SU-DHL-6 (cell line): Measurements from ENCODE around the gene ZFHX2.

Source experiments
- CTCF ChIP-seq: fragments of 200-600 bp; sonication (generic); IDR thresholded peaks from one replicate; pipeline ENCODE4 v1.5.1; 2017; ENCODE audit warnings: antibody characterized with exemption, mild to moderate bottlenecking, low read length, moderate library complexity; ENCODE audit not compliant: insufficient read depth, poor library complexity, severe bottlenecking
- EZH2phosphoT487 ChIP-seq: fragments of 200-600 bp; sonication (generic), shearing (Covaris generic); conservative IDR thresholded peaks from 2 replicates; pipeline ENCODE4 v1.6.1; 2018; ENCODE audit warnings: mild to moderate bottlenecking, antibody characterized with exemption, low read length, moderate library complexity, mixed read lengths

GRCh38 chr14:23525611-23526010 is 26.0 kb downstream of the ZFHX2 start:
- TF ChIP-seq CTCF (no peak), EZH2phosphoT487 (no peak)
